Stomach (tissue), 4 donors: ENCODE results near the gene PIP5K1B.

ENCODE experiments used
- POLR2AphosphoS5 ChIP-seq, 3 donors: sonication (generic); formaldehyde crosslinking; IDR thresholded peaks; one replicate each; pipeline ENCODE4 v1.6.1; 2016; ENCODE audit warnings: antibody characterized with exemption in 3 of 3
- TF ChIP-seq, protein P1 (sequence below), 7 experiments: fragments of 450-650 bp in 4 of 7; fragments of 200-600 bp in 3 of 7; sonication (generic) in 3 of 7; IDR thresholded peaks; one replicate each; pipeline ENCODE4 v1.5.1; 2016 to 2019; ENCODE audit warnings: antibody characterized with exemption in 7 of 7, control low read depth in 2 of 7, mild to moderate bottlenecking in 1 of 7

DNA sequence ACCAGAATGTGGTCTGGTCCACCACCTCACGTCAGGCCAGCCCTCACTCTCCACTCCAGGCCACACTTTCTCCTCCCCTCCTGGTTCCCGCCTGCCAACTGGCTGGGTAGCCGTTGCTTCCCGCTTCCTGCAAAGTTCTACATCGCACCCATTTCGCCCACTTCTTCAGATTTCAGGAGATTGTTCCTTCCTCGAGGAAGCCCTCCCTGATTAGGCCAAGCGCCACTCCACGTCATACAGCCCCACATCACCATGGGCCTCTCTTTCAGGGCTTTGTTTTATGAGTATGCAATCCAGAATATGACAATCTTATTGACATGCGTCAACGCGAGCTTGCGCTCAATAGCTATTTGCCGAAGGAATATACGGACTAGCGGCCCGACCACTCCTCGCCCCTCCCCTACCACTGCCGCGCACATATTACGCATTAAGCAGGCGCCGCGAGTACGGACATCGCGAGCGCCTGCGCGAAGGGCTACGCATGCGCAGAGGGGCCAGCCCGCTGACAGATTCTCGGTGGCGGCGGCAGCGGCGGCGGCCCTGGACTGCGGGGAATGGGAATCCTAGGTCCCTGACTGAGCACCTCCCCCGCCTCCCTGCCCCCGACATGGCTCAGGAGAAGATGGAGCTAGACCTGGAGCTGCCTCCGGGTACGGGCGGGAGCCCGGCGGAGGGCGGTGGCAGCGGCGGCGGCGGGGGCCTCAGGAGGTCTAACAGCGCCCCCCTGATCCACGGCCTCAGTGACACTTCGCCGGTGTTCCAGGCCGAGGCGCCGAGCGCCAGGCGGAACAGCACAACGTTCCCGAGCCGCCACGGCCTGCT, 74.7 kb downstream of the PIP5K1B start:
- TF ChIP-seq, protein P1, sequence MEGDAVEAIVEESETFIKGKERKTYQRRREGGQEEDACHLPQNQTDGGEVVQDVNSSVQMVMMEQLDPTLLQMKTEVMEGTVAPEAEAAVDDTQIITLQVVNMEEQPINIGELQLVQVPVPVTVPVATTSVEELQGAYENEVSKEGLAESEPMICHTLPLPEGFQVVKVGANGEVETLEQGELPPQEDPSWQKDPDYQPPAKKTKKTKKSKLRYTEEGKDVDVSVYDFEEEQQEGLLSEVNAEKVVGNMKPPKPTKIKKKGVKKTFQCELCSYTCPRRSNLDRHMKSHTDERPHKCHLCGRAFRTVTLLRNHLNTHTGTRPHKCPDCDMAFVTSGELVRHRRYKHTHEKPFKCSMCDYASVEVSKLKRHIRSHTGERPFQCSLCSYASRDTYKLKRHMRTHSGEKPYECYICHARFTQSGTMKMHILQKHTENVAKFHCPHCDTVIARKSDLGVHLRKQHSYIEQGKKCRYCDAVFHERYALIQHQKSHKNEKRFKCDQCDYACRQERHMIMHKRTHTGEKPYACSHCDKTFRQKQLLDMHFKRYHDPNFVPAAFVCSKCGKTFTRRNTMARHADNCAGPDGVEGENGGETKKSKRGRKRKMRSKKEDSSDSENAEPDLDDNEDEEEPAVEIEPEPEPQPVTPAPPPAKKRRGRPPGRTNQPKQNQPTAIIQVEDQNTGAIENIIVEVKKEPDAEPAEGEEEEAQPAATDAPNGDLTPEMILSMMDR (IDR thresholded peaks at IDR 0.05): peak in 2 of 7 experiments; percentile 28 to 35
- TF ChIP-seq POLR2AphosphoS5 (IDR thresholded peaks at IDR 0.05): peak; percentile 85 to 92 (median 88)
